GM18858 (cell line): ENCODE measurements around the gene RETREG3.
A peak's percentile ranks its signal among the peaks of the same experiment; 100 is the strongest.
"Not testable (repeated sequence)": the region's sequence is repeated elsewhere in the genome, so short reads cannot be mapped to it uniquely, and the experiment has no call there.

Experiments
- ATAC-seq: cut with Tn5 transposase; IDR thresholded peaks from one replicate; pipeline ENCODE4 v1.9.1; 2021; ENCODE audit not compliant: unreplicated experiment

The RETREG3 gene

DNA sequence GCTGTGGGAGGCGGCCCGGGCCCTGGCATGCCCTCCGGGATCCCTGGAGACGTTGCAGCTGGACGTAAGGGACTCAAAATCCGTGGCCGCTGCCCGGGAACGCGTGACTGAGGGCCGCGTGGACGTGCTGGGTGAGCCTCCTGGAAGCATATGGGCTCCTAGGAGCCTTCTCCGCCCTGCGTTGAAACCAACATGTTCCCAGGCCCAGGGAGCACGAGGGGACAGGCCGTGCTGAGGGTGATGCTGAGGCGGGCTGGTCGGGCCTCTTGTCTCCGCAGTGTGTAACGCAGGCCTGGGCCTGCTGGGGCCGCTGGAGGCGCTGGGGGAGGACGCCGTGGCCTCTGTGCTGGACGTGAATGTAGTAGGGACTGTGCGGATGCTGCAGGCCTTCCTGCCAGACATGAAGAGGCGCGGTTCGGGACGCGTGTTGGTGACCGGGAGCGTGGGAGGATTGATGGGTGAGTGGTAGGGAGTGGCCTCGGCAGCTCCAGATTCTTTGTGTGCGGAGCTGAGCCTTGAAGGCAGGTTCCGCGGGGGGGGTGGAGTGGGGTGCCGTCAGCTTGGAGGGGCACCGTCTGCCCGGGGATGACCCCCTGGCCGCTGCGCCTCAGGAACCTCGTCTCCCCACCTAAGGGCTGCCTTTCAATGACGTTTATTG, 55.9 kb downstream of the RETREG3 start:
- no peak for ATAC-seq

DNA sequence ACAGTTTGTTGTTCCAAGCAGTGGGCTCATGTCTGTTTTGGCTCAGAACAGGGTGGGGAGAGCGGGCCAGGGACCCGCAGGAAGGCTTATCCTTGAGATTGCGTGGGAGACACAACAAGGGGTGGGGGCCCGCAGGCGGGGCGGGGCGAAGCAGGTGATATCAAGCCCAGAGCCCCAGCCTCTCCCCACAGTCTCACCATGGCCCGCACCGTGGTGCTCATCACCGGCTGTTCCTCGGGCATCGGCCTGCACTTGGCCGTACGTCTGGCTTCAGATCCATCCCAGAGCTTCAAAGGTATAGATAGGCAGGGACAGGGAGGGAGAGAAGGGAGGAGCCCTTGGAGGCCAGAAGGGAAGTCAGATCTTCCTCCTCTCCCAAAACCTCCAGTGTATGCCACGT, 56.4 kb downstream of the RETREG3 start, which contains the start of gene HSD17B1:
TSS of gene HSD17B1 (plus strand) at position 188 of the 400 bp plus-strand sequence. CDS start at position 199, 11 bp downstream.
- ATAC-seq: not testable (repeated sequence)

DNA sequence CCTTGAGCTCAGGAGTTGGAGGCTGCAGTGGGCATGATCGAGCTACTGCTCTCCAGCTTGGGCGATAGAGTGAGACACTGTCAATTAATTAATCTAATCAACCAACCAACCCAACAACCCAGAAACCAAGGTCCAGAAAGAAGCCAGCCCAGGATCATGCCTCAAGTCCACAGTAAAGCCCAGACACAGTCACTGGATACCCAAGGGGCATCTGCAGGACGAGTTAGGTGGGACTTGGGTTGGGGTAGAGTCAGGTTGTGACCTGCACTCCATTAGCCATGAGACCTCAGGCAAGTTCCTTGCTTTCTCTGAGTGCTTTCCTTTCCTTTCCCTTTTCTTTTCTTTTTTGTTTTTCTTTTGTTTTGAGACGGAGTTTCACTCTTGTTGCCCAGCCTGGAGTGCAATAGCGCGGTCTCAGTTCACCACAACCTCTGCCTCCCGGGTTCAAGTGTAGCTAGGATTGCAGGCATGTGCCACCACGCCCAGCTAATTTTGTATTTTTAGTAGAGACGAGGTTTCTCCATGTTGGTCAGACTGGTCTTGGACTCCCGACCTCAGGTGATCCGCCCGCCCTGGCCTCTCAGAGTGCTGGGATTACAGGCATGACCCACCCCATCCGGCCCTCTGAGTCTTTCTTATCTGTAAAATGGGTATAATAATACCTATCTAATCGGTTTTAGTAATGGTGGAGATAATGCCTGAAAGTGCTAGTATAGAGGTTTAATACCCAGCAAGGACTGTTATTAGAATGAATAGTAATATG, 60.0 kb downstream of the RETREG3 start:
- no peak for ATAC-seq

DNA sequence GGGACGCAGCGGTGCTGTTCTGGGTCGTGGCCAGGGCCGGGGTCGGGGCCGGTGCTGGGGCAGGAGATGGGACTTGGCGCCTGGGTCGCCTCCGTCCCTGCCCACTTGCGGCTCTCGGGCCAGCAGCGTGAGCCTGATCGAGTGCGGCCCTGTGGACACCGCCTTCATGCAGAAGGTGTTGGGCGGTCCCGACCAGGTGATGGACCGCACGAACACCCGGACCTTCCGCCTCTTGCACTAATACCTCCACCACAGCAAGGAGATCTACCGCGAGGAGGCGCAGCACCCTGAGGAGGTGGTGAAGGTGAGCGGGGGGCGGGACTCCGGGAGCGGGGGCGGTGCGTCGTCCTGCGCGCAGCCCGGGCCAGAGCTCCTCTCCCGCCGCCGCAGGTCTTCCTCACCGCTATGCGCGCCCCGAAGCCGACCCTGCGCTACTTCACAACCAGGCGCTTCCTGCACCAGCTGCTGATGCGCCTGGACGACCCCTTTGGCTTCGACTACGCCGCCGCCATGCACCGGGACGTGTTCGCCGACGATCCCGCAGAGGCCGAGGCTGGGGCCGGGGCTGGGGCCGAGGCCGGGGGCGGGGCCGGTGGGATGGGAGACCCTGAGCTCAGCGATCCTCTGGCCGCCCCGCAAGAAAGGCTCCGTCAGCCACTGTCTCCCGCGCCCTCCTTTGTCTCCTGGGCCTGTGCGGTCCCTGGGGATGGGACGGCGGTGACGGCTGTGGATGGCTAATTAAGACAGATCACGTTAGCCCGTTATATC, 60.9 kb downstream of the RETREG3 start:
- no peak for ATAC-seq

DNA sequence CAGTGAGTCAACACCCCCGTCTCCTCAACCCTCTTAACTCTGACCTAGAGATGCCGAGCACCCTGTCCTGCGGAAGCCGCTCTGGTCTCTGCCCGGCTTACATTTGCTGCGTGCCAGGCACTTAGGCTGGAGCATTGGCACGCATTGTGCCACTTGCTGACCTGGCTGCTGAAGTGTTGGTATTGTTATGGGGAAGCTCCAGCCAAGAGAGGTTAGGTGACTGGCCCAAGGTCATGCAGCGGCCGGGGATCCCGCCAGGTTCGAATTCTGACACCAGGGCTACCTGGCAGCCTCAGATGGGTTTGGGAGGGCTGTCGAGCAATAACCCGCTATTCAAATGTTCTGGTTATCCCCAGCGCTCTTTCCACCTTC, 61.5 kb downstream of the RETREG3 start:
- no peak for ATAC-seq

DNA sequence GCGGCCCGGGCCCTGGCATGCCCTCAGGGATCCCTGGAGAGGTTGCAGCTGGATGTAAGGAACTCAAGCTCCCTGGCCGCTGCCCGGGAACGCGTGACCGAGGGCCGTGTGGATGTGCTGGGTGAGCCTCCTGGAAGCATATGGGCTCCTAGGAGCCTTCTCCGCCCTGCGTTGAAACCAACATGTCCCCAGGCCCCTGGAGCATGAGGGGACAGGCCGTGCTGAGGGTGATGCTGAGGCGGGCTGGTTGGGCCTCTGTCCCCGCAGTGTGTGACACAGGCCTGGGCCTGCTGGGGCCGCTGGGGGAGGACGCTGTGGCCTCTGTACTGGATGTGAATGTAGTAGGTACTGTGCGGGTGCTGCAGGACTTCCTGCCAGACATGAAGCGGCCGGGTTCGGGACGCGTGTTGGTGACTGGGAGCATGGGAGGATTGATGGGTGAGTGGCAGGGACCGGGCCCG, 62.1 kb downstream of the RETREG3 start:
- no peak for ATAC-seq

DNA sequence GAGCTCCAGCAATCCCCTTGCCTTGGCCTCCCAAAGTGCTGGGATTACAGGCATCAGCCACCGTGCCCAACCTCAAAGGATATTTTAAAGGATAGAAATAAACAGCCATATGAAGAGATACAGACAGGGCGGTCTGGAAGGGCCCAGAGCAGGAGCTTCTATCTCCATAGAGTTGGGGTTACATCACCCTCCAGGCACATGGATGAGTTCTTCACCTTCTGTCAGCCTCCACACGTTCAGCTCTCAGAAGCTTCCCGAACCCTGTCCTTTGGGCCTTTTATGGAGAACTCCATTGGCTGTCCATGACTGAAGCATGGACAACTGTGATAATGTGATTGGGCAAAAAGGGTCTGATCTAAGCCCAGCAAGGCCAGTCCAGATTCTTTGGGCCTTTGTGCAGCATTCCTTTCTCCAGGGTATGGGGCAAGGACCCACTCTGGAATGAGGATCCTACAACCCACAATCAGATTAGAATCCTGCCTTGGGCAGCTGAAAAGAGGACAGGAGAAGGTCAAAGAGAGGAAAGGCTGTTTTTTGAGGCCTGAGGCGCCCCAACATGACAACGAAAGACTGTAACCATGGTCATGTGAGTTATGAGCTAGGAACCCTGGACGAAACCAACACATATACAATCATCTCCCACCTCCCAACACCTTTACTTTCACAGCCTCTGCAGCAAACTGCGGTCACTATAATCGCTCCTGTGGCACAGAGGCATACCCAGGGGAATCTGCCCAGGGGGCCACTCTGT, 63.2 kb downstream of the RETREG3 start:
- not testable (repeated sequence) for ATAC-seq

DNA sequence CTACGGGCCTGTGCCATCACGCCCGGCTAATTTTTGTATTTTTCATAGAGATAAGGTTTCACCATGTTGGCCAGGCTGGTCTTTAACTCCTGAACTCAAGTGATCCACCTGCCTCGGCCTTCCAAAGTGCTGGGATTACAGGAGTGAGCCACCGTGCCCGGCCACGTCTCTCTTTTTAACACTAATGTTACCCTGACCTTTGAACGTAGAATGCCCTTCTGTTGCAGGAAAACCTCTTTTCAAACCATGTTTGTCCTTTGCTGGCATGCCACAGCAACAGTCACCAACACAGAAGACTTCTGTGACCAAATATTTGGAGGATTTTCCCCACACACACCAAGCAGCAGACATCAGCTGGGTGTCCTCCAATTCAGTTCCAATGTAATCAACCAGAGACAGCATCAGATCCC, 64.3 kb downstream of the RETREG3 start:
- no peak for ATAC-seq

DNA sequence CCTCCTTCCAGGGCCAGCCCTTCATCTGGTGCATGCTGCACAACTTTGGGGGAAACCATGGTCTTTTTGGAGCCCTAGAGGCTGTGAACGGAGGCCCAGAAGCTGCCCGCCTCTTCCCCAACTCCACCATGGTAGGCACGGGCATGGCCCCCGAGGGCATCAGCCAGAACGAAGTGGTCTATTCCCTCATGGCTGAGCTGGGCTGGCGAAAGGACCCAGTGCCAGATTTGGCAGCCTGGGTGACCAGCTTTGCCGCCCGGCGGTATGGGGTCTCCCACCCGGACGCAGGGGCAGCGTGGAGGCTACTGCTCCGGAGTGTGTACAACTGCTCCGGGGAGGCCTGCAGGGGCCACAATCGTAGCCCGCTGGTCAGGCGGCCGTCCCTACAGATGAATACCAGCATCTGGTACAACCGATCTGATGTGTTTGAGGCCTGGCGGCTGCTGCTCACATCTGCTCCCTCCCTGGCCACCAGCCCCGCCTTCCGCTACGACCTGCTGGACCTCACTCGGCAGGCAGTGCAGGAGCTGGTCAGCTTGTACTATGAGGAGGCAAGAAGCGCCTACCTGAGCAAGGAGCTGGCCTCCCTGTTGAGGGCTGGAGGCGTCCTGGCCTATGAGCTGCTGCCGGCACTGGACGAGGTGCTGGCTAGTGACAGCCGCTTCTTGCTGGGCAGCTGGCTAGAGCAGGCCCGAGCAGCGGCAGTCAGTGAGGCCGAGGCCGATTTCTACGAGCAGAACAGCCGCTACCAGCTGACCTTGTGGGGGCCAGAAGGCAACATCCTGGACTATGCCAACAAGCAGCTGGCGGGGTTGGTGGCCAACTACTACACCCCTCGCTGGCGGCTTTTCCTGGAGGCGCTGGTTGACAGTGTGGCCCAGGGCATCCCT, 65.7 kb downstream of the RETREG3 start:
- ATAC-seq: no peak

DNA sequence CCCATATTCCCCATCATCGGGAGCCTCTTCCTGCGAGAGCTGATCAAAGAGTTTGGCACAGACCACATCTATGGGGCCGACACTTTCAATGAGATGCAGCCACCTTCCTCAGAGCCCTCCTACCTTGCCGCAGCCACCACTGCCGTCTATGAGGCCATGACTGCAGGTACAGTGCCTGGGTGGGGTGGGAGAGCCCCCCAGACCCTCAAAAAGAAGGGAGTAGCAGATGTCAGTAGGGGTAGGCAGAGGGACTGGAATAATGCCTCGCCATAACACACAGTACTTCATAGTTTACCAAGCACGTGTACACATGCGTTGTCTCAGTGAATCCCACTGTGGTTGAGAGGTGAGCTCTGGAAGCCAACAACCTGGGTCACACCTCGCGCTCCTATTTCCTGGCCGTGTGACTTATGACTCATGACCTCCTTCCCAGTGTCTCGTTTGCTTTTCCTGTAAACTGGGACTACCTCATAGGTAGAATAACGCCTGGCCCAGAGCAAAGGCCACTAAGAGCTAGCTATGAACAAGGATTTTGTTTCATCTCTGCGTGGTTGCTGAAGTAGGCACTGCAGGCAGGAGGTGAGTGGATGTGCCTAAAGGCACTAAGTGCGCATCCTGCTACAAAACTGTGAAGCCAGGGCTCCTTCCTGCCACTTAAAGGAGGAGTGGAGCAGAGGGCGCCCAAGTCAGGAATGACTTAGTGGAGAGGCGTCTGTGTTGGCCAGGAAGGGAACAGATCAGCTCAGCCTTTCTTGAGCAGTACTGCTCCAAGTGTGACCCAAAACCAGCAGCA, 67.9 kb downstream of the RETREG3 start:
- ATAC-seq: no peak

DNA sequence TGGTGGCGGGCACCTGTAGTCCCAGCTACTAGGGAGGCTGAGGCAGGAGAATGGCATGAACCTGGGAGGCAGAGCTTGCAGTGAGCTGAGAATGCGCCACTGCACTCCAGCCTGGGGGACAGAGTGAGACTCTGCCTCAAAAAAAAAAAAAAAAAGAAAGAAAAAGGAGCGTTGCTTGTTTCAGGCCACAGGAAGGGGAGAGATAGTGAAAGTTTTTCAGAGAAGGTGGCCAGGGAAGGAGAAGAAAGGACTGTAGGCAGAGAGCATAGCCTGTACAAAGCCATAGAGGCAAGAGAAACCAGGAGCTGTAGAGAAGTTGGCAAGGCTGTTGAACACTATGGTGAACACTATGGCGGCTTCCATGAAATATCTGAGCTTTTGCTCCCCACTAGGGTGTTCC, 68.6 kb downstream of the RETREG3 start:
- not testable (repeated sequence) for ATAC-seq

DNA sequence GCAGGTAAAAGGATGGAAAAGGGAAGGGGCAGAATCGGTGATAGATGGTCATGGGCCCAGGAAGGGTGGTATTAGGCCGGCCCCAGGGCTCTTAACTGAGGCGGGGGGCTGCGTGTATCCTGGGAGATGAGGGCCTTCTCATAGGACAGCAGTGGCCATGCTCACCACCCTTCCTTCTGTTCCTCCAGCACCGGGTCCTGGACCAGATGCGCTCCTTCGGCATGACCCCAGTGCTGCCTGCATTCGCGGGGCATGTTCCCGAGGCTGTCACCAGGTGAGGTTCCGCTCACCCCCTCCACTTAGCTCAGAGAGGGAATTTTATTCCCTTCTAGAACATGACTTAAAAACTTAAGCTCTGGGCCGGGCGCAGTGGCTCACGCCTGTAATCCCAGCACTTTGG, 70.7 kb downstream of the RETREG3 start:
- ATAC-seq: no peak

DNA sequence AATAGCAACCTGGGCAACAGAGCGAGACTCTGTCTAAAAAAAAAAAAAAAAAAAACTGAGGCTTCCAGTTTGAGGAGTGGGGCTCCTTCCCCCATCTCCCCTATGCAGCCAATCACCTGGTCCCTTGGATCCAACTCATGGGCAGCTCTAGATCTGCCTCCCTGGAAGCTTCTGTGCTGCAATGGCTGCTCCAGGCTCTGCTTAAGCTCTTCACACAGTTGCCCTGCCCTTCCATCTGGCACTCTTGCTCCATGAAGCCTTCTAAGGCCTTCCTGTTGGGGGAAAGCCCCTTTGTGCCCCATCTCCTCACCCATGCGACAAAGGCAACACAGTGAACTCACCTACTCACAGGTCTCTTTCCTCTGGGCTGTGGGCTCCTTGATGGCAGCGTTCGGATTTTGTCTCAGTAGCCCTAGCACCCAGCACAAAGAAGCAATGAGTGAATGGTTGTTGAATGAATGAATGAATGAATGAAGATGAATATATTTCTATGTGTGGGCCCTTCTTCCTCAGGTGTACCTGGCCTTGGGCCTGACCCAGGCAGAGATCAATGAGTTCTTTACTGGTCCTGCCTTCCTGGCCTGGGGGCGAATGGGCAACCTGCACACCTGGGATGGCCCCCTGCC, 71.2 kb downstream of the RETREG3 start:
- ATAC-seq: no peak

DNA sequence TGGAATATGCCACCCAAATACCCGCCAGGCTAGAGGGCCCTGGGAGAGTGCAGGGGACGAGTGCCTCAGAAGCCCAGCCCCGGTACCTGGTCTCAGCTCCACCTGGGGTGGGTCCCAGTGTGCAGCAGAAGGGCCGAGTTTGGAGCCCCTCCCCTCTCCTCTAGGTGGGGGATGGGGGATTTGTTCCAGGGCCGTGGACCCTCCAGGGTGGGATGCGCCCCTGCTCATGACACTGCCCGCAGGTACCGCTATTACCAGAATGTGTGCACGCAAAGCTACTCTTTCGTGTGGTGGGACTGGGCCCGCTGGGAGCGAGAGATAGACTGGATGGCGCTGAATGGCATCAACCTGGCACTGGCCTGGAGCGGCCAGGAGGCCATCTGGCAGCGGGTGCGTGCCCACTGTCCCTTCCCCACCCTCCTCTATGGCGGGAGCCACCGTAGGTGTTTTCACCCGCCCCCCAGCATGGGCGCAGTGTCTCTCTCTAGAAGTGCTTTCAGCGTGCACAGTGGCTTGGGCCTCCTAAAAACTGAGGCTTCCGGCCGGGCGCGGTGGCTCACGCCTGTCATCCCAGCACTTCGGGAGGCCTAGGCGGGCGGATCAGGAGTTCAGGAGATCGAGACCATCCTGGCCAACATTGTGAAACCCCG, 71.9 kb downstream of the RETREG3 start:
- no peak for ATAC-seq

DNA sequence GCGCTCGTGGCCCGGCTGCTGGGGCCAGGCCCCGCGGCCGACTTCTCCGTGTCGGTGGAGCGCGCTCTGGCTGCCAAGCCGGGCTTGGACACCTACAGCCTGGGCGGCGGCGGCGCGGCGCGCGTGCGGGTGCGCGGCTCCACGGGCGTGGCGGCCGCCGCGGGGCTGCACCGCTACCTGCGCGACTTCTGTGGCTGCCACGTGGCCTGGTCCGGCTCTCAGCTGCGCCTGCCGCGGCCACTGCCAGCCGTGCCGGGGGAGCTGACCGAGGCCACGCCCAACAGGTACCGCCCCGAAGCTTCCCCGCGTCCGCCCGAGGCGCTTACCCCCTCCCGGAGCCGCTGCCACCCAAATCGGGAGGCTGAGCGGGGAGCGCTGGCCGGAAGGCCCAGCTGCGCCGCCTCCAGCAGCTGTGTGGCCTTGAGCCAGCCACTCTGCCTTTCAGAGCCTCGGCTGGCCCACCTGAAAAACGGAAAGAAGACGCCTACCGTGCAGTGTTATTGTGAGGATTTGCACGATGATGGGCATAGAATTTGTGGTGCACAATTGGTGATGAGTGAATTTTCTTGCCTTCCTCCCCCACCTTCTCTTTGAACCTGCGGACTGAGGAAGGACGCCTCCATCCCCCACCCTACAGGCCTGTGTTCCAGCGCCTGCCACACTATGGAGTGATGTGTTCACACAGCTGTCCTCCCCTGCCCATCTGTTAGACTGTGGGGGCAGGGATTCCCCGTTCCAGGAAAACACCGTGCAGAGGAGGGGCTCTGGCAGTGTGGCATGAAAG, 72.6 kb downstream of the RETREG3 start:
- ATAC-seq: peak; percentile 40

DNA sequence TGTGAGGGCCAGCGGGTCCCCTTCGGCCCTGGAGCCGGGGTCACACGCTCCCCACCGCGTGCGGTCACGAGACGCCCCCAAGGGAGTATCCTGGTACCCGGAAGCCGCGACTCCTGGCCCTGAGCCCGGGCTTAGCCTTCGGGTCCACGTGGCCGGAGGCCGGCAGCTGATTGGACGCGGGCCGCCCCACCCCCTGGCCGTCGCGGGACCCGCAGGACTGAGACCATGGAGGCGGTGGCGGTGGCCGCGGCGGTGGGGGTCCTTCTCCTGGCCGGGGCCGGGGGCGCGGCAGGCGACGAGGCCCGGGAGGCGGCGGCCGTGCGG, 73.2 kb downstream of the RETREG3 start, which contains the start of gene NAGLU:
TSS of gene NAGLU (plus strand) at position 194 of the 324 bp plus-strand sequence. CDS start at position 226, 32 bp downstream.
- ATAC-seq: peak; percentile 61
